ENCODE data around the gene OR4A16.

GRCh38 chr11:55349032-55349431 lies 6.0 kb downstream of the OR4A16 start:
- no peak for TF ChIP-seq FOXA1 (IDR thresholded peaks at IDR 0.05)
- no peak for TF ChIP-seq BHLHE40 (IDR thresholded peaks at IDR 0.05; ENCODE audit: borderline replicate concordance)
- no peak for TF ChIP-seq NFRKB (IDR thresholded peaks at IDR 0.05)
- TF ChIP-seq FOXK2 (IDR thresholded peaks at IDR 0.05) = no peak

Data from HEK293T (cell line).